H9 (cell line): Measurements from ENCODE around the gene MYO1D. TPM values are rescaled to one million over a fixed set of nuclear protein-coding genes. Genes with fewer than 3 reads are reported as not detected.
A peak's percentile ranks its signal among the peaks of the same experiment; 100 is the strongest.

ENCODE experiments used
- DNase-seq: peaks from one replicate; pipeline ENCODE4 v3.0.0-alpha.2; 2017
- H2AFZ ChIP-seq: one replicate; pipeline ENCODE4 v1.6.1; 2013; ENCODE audit warnings: mild to moderate bottlenecking, low read length, control low read depth, moderate library complexity
- H2AK5ac ChIP-seq: 2 replicates; pipeline ENCODE4 v1.6.1; 2013; ENCODE audit warnings: low read length, control low read depth, mixed read lengths; ENCODE audit not compliant: insufficient read length
- H2BK120ac ChIP-seq: one replicate; pipeline ENCODE4 v1.6.1; 2013; ENCODE audit warnings: low read depth, mild to moderate bottlenecking, low read length, control low read depth, inconsistent platforms; ENCODE audit not compliant: poor library complexity, severe bottlenecking
- H2BK12ac ChIP-seq: 2 replicates; pipeline ENCODE4 v1.6.1; 2013; ENCODE audit warnings: low read length, control low read depth, mixed read lengths, low read depth; ENCODE audit not compliant: insufficient read length
- H2BK15ac ChIP-seq: 2 replicates; pipeline ENCODE4 v1.6.1; 2013; ENCODE audit warnings: low read depth, low read length, control low read depth
- H2BK20ac ChIP-seq: one replicate; pipeline ENCODE4 v1.6.1; 2013; ENCODE audit warnings: low read depth, mild to moderate bottlenecking, low read length, control low read depth, inconsistent platforms; ENCODE audit not compliant: poor library complexity, severe bottlenecking
- H2BK5ac ChIP-seq: 2 replicates; pipeline ENCODE4 v1.6.1; 2013; ENCODE audit warnings: low read length, control low read depth, mixed read lengths; ENCODE audit not compliant: insufficient read length
- H3K14ac ChIP-seq: 2 replicates; pipeline ENCODE4 v1.6.1; 2013; ENCODE audit warnings: low read length, control low read depth; ENCODE audit not compliant: insufficient read depth
- H3K18ac ChIP-seq: 2 replicates; pipeline ENCODE4 v1.6.1; 2013; ENCODE audit warnings: low read depth, mild to moderate bottlenecking, mixed read lengths, low read length, control low read depth; ENCODE audit not compliant: insufficient read length
- H3K23ac ChIP-seq: 2 replicates; pipeline ENCODE4 v1.6.1; 2013; ENCODE audit warnings: low read length, control low read depth, mixed read lengths, low read depth; ENCODE audit not compliant: insufficient read length
- H3K23me2 ChIP-seq: 2 replicates; pipeline ENCODE4 v1.6.1; 2013; ENCODE audit warnings: low read depth, mild to moderate bottlenecking, mixed read lengths, low read length, control low read depth; ENCODE audit not compliant: insufficient read length, poor library complexity, severe bottlenecking
- H3K27ac ChIP-seq: 2 replicates; pipeline ENCODE4 v1.5.1; 2013; ENCODE audit warnings: low read length, control low read depth, mixed read lengths, low read depth; ENCODE audit not compliant: insufficient read length
- H3K27me3 ChIP-seq: 2 replicates; pipeline ENCODE4 v1.6.1; 2013; ENCODE audit warnings: low read length, control low read depth, inconsistent platforms; ENCODE audit not compliant: insufficient read depth
- H3K4ac ChIP-seq: 2 replicates; pipeline ENCODE4 v1.6.1; 2013; ENCODE audit warnings: low read depth, mild to moderate bottlenecking, control low read depth, inconsistent platforms, low read length, moderate library complexity
- H3K4me1 ChIP-seq: 2 replicates; pipeline ENCODE4 v1.6.1; 2013; ENCODE audit warnings: low read length, control low read depth, inconsistent platforms; ENCODE audit not compliant: insufficient read depth
- H3K4me2 ChIP-seq: 2 replicates; pipeline ENCODE4 v1.6.1; 2013; ENCODE audit warnings: low read length, control low read depth, mixed read lengths; ENCODE audit not compliant: insufficient read length, insufficient read depth
- H3K56ac ChIP-seq: 2 replicates; pipeline ENCODE4 v1.6.1; 2013; ENCODE audit warnings: low read depth, mild to moderate bottlenecking, mixed read lengths, low read length, control low read depth; ENCODE audit not compliant: insufficient read length
- H3K79me1 ChIP-seq: 2 replicates; pipeline ENCODE4 v1.6.1; 2013; ENCODE audit warnings: low read depth, mild to moderate bottlenecking, moderate library complexity, low read length, control low read depth, inconsistent platforms; ENCODE audit not compliant: insufficient read depth, poor library complexity, severe bottlenecking
- H3K79me2 ChIP-seq: 2 replicates; pipeline ENCODE4 v1.6.1; 2013; ENCODE audit warnings: low read length, control low read depth, inconsistent platforms; ENCODE audit not compliant: insufficient read depth
- H3K9ac ChIP-seq: 2 replicates; pipeline ENCODE4 v1.6.1; 2013; ENCODE audit warnings: low read length, control low read depth, mixed read lengths; ENCODE audit not compliant: insufficient read length; ENCODE audit errors: extremely low read depth
- H3K9me3 ChIP-seq: one replicate; pipeline ENCODE4 v1.6.1; 2013; ENCODE audit warnings: low read depth, low read length, inconsistent platforms; ENCODE audit not compliant: control insufficient read depth
- H3T11ph ChIP-seq: one replicate; pipeline ENCODE4 v1.6.1; 2013; ENCODE audit warnings: mild to moderate bottlenecking, low read length, control low read depth, inconsistent platforms
- H4K20me1 ChIP-seq: one replicate; pipeline ENCODE4 v1.6.1; 2013; ENCODE audit not compliant: control insufficient read depth, insufficient read length, insufficient read depth
- H4K5ac ChIP-seq: 2 replicates; pipeline ENCODE4 v1.6.1; 2013; ENCODE audit warnings: low read depth, mild to moderate bottlenecking, mixed read lengths, low read length, control low read depth; ENCODE audit not compliant: insufficient read length
- H4K8ac ChIP-seq: replicated peaks from 2 replicates; pipeline ENCODE4 v1.6.1; 2013; ENCODE audit warnings: low read length, control low read depth, mixed read lengths, low read depth; ENCODE audit not compliant: insufficient read length
- H4K91ac ChIP-seq: 2 replicates; pipeline ENCODE4 v1.6.1; 2013; ENCODE audit warnings: low read depth, mild to moderate bottlenecking, moderate library complexity, mixed read lengths, low read length, control low read depth; ENCODE audit not compliant: insufficient read length
- H3K27ac Mint-ChIP-seq, 3 experiments: 2 replicates in 2 of 3; 3 replicates in 1 of 3; pipeline ENCODE4 v1.8.0; 2020 to 2021; ENCODE audit warnings: mixed read lengths in 3 of 3, mild to moderate bottlenecking in 1 of 3, moderate library complexity in 1 of 3
- H3K27me3 Mint-ChIP-seq: 2 replicates; pipeline ENCODE4 v1.8.0; 2021; ENCODE audit warnings: low read depth, mild to moderate bottlenecking, moderate library complexity, mixed read lengths
- H3K36me3 Mint-ChIP-seq, 3 experiments: 2 replicates in 2 of 3; 3 replicates in 1 of 3; pipeline ENCODE4 v1.8.0; 2020 to 2021; ENCODE audit warnings: low read depth in 3 of 3, mixed read lengths in 3 of 3; ENCODE audit not compliant: insufficient read depth in 1 of 3
- H3K4me1 Mint-ChIP-seq, 2 experiments: 2 replicates each; pipeline ENCODE4 v1.8.0; 2020; ENCODE audit warnings: mixed read lengths in 2 of 2
- H3K4me3 Mint-ChIP-seq, 2 experiments: 2 replicates in 1 of 2; 3 replicates in 1 of 2; pipeline ENCODE4 v1.8.0; 2020 to 2021; ENCODE audit warnings: mild to moderate bottlenecking in 2 of 2, mixed read lengths in 2 of 2, moderate library complexity in 1 of 2
- H3K9me3 Mint-ChIP-seq, 2 experiments: 2 replicates in 1 of 2; 3 replicates in 1 of 2; pipeline ENCODE4 v1.8.0; 2020; ENCODE audit warnings: mild to moderate bottlenecking in 2 of 2, mixed read lengths in 2 of 2, moderate library complexity in 1 of 2
- WGBS: extraction: QIAGEN DNeasy Blood & Tissue Kit; methylation state at CpG from one replicate; pipeline ENCODE4 v1.1.7; 2013; ENCODE audit warnings: missing lambda C conversion rate, low lambda C conversion rate, mixed read lengths; ENCODE audit not compliant: insufficient read length; ENCODE audit errors: extremely low coverage; 5-methylcytosine and 5-hydroxymethylcytosine counted together
- total RNA-seq: library from RNA; stranded (reverse); gene quantifications from 2 replicates; pipeline ENCODE4 v1.2.1, GENCODE V29; 2021
- TF ChIP-seq, protein P1 (sequence below): fragments of 200-600 bp; sonication (generic); conservative IDR thresholded peaks from 3 replicates; pipeline ENCODE4 v1.8.0; 2021; ENCODE audit warnings: antibody characterized with exemption, mild to moderate bottlenecking

The MYO1D gene
- total RNA-seq, 1 experiment from 2014 or later = 19.0 TPM

- no peaks in the 10 kb centered on the region for H3K27me3 ChIP-seq
- no peak overlapping the region for H4K5ac ChIP-seq
- no peak overlapping the region for H2BK20ac ChIP-seq
- H3K9me3 Mint-ChIP-seq = no peaks in the 10 kb centered on the region
- H3K79me2 ChIP-seq = no peaks in the 10 kb centered on the region; the same call in 1 of the 2 replicates
- no peak overlapping the region for H4K91ac ChIP-seq
- no peak overlapping the region for H3K4me3 Mint-ChIP-seq
- H3K79me1 ChIP-seq = no peaks in the 10 kb centered on the region
- H4K8ac ChIP-seq = no peak overlapping the region
- H3T11ph ChIP-seq = no peak overlapping the region
- H3K4ac ChIP-seq = no peak overlapping the region
- H3K27ac Mint-ChIP-seq = peak overlapping the region in 1 of 3 experiments; percentile 2; a peak in 1 of 7 replicates
- H2BK120ac ChIP-seq = no peak overlapping the region
- H3K9me3 ChIP-seq = no peaks in the 10 kb centered on the region
- H3K14ac ChIP-seq = no peak overlapping the region
- H3K18ac ChIP-seq = no peak overlapping the region
- no peak overlapping the region for H3K27ac ChIP-seq
- no peak overlapping the region for H2BK15ac ChIP-seq
- no peaks in the 10 kb centered on the region for H4K20me1 ChIP-seq
- H3K56ac ChIP-seq = no peak overlapping the region
- no peaks in the 10 kb centered on the region for H3K27me3 Mint-ChIP-seq
- H3K23me2 ChIP-seq = no peaks in the 10 kb centered on the region
- peaks cover 0 to 3% of the 10 kb centered on the region in 2 experiments; a peak in 1 of 4 replicates for H3K4me1 Mint-ChIP-seq
- no peak overlapping the region for H2AFZ ChIP-seq
- H3K36me3 Mint-ChIP-seq = peaks cover 0 to 2% (median 0%) of the 10 kb centered on the region in 3 experiments; a peak in 1 of 7 replicates
- no peak for DNase-seq
- whole genome bisulfite sequencing = no CpG with 5 or more reads among the region's 2 CpGs
- H2AK5ac ChIP-seq = no peak overlapping the region
- H3K23ac ChIP-seq = no peak overlapping the region
- H2BK12ac ChIP-seq = no peak overlapping the region
- H2BK5ac ChIP-seq = no peak overlapping the region
- TF ChIP-seq, protein P1, sequence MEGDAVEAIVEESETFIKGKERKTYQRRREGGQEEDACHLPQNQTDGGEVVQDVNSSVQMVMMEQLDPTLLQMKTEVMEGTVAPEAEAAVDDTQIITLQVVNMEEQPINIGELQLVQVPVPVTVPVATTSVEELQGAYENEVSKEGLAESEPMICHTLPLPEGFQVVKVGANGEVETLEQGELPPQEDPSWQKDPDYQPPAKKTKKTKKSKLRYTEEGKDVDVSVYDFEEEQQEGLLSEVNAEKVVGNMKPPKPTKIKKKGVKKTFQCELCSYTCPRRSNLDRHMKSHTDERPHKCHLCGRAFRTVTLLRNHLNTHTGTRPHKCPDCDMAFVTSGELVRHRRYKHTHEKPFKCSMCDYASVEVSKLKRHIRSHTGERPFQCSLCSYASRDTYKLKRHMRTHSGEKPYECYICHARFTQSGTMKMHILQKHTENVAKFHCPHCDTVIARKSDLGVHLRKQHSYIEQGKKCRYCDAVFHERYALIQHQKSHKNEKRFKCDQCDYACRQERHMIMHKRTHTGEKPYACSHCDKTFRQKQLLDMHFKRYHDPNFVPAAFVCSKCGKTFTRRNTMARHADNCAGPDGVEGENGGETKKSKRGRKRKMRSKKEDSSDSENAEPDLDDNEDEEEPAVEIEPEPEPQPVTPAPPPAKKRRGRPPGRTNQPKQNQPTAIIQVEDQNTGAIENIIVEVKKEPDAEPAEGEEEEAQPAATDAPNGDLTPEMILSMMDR = no peak
- no peak overlapping the region for H3K9ac ChIP-seq
- peaks cover 2% of the 10 kb centered on the region; the same call in 1 of the 2 replicates for H3K4me1 ChIP-seq
- H3K4me2 ChIP-seq = no peak overlapping the region
These were observed 42.8 kb downstream of the MYO1D start for GRCh38 chr17:32834104-32834503.
